SU-DHL-6 (cell line): ENCODE measurements around the gene GPRC5C.

Source experiments
- H2AFZ ChIP-seq: fragments of 200-600 bp; sonication (generic); 2 replicates; pipeline ENCODE4 v1.6.1; 2014; ENCODE audit warnings: low read depth, mild to moderate bottlenecking, moderate library complexity, mixed read lengths, antibody characterized with exemption, low read length; ENCODE audit not compliant: severe bottlenecking
- H3F3A ChIP-seq: fragments of 200-600 bp; shearing (Covaris generic); 2 replicates; pipeline ENCODE4 v1.6.0; 2016; ENCODE audit warnings: antibody characterized with exemption, mild to moderate bottlenecking; ENCODE audit not compliant: insufficient read depth
- H3K27ac ChIP-seq: fragments of 200-600 bp; sonication (generic); 2 replicates; pipeline ENCODE4 v1.5.1; 2016; ENCODE audit warnings: low read depth, mild to moderate bottlenecking, low read length, moderate library complexity, mixed read lengths
- H3K27me3 ChIP-seq: fragments of 200-600 bp; sonication (generic), shearing (Covaris generic); 2 replicates; pipeline ENCODE4 v1.6.0; 2014; ENCODE audit warnings: mild to moderate bottlenecking, low read length
- H3K36me3 ChIP-seq: fragments of 200-600 bp; sonication (generic); 2 replicates; pipeline ENCODE4 v1.6.1; 2014; ENCODE audit warnings: mild to moderate bottlenecking, low read length, mixed read lengths
- H3K4me2 ChIP-seq: fragments of 300-600, 200-600 bp; shearing (Covaris generic), sonication (generic); 2 replicates; pipeline ENCODE4 v1.6.0; 2014; ENCODE audit warnings: low read length, low read depth, mild to moderate bottlenecking; ENCODE audit not compliant: poor library complexity, severe bottlenecking
- H3K4me3 ChIP-seq: fragments of 200-600 bp; sonication (generic); 2 replicates; pipeline ENCODE4 v1.5.1; 2014; ENCODE audit warnings: antibody characterized with exemption, low read length, mild to moderate bottlenecking, mixed read lengths; ENCODE audit not compliant: insufficient read depth, poor library complexity, severe bottlenecking
- H3K79me2 ChIP-seq: fragments of 200-600 bp; sonication (generic); 2 replicates; pipeline ENCODE4 v1.6.1; 2014; ENCODE audit warnings: mild to moderate bottlenecking, low read length, moderate library complexity; ENCODE audit not compliant: insufficient read depth
- H3K9ac ChIP-seq: fragments of 200-600 bp; sonication (generic); 2 replicates; pipeline ENCODE4 v1.7.0; 2014; ENCODE audit warnings: mild to moderate bottlenecking, low read length
- H3K9me2 ChIP-seq: fragments of 200-600 bp; sonication (generic); replicated peaks from 2 replicates; pipeline ENCODE4 v1.6.1; 2014; ENCODE audit warnings: low read length; ENCODE audit not compliant: insufficient read depth
- H3K9me3 ChIP-seq: fragments of 200-600 bp; sonication (generic); 2 replicates; pipeline ENCODE4 v1.6.1; 2014; ENCODE audit warnings: low read length, mixed read lengths; ENCODE audit not compliant: insufficient read depth
- H4K20me1 ChIP-seq: fragments of 200-600 bp; sonication (generic); 2 replicates; pipeline ENCODE4 v1.6.1; 2014; ENCODE audit warnings: low read depth, mild to moderate bottlenecking, antibody characterized with exemption, low read length, moderate library complexity, mixed read lengths
- CTCF ChIP-seq: fragments of 200-600 bp; sonication (generic); IDR thresholded peaks from one replicate; pipeline ENCODE4 v1.5.1; 2017; ENCODE audit warnings: antibody characterized with exemption, mild to moderate bottlenecking, low read length, moderate library complexity; ENCODE audit not compliant: insufficient read depth, poor library complexity, severe bottlenecking
- EZH2phosphoT487 ChIP-seq: fragments of 200-600 bp; sonication (generic), shearing (Covaris generic); conservative IDR thresholded peaks from 2 replicates; pipeline ENCODE4 v1.6.1; 2018; ENCODE audit warnings: mild to moderate bottlenecking, antibody characterized with exemption, low read length, moderate library complexity, mixed read lengths

The GPRC5C gene

GRCh38 chr17:74412581-74412980 is 19.3 kb upstream of the GPRC5C start:
- no peak overlapping the region for H3K4me2 ChIP-seq
- H3K9ac ChIP-seq: no peak overlapping the region
- no peak overlapping the region for H2AFZ ChIP-seq
- no peaks in the 10 kb centered on the region for H3F3A ChIP-seq
- no peaks in the 10 kb centered on the region for H3K36me3 ChIP-seq
- no peak overlapping the region for H3K27ac ChIP-seq
- no peaks in the 10 kb centered on the region for H4K20me1 ChIP-seq
- no peaks in the 10 kb centered on the region for H3K27me3 ChIP-seq
- H3K79me2 ChIP-seq: no peaks in the 10 kb centered on the region
- H3K4me3 ChIP-seq: no peak overlapping the region
- TF ChIP-seq CTCF (no peak), EZH2phosphoT487 (no peak)
- no peaks in the 10 kb centered on the region for H3K9me2 ChIP-seq
- no peaks in the 10 kb centered on the region for H3K9me3 ChIP-seq

- H2AFZ ChIP-seq: no peak overlapping the region
- H3K4me3 ChIP-seq: no peak overlapping the region
- no peaks in the 10 kb centered on the region for H4K20me1 ChIP-seq
- no peaks in the 10 kb centered on the region for H3F3A ChIP-seq
- no peaks in the 10 kb centered on the region for H3K79me2 ChIP-seq
- H3K4me2 ChIP-seq: no peak overlapping the region
- no peaks in the 10 kb centered on the region for H3K9me2 ChIP-seq
- no peak overlapping the region for H3K27ac ChIP-seq
- H3K9ac ChIP-seq: no peak overlapping the region
- H3K27me3 ChIP-seq: no peaks in the 10 kb centered on the region
- no peaks in the 10 kb centered on the region for H3K36me3 ChIP-seq
- TF ChIP-seq EZH2phosphoT487: no peak
- no peaks in the 10 kb centered on the region for H3K9me3 ChIP-seq
Measured at GRCh38 chr17:74413491-74413890, 18.4 kb upstream of the GPRC5C start.

GRCh38 chr17:74414510-74414909 is 17.4 kb upstream of the GPRC5C start:
- H3K4me3 ChIP-seq: no peak overlapping the region
- H3K9ac ChIP-seq: no peak overlapping the region
- H2AFZ ChIP-seq: no peak overlapping the region
- no peaks in the 10 kb centered on the region for H3K79me2 ChIP-seq
- H3K36me3 ChIP-seq: no peaks in the 10 kb centered on the region
- H3K4me2 ChIP-seq: no peak overlapping the region
- H3K9me2 ChIP-seq: no peaks in the 10 kb centered on the region
- H3K27me3 ChIP-seq: no peaks in the 10 kb centered on the region
- no peak overlapping the region for H3K27ac ChIP-seq
- H3K9me3 ChIP-seq: no peaks in the 10 kb centered on the region
- no peaks in the 10 kb centered on the region for H4K20me1 ChIP-seq
- no peaks in the 10 kb centered on the region for H3F3A ChIP-seq
- TF ChIP-seq CTCF (no peak), EZH2phosphoT487 (no peak)

GRCh38 chr17:74415608-74416396 is 16.1 kb upstream of the GPRC5C start:
- Histone ChIP-seq H4K20me1 (no peaks in the 10 kb centered on the region), H3K4me2 (no peak overlapping the region), H3K27ac (no peak overlapping the region), H2AFZ (no peak overlapping the region), H3K4me3 (no peak overlapping the region), H3K9ac (no peak overlapping the region), H3K79me2 (no peaks in the 10 kb centered on the region), H3K9me2 (no peaks in the 10 kb centered on the region), H3K27me3 (no peaks in the 10 kb centered on the region), H3K9me3 (no peaks in the 10 kb centered on the region), H3K36me3 (no peaks in the 10 kb centered on the region), H3F3A (no peaks in the 10 kb centered on the region)
- no peak for TF ChIP-seq CTCF
- TF ChIP-seq EZH2phosphoT487: no peak
